ENCODE results near the gene ADNP.

The ADNP gene

GRCh38 chr20:50872560-50873425 lies 58.4 kb downstream of the ADNP start:
- DNase-seq (ENCODE audit: low read depth), result no peak

GRCh38 chr20:50870561-50871161 lies 60.6 kb downstream of the ADNP start:
- no peak for DNase-seq (ENCODE audit: low read depth)

GRCh38 chr20:50868509-50869495 lies 62.4 kb downstream of the ADNP start:
- DNase-seq (ENCODE audit: low read depth), result no peak

- DNase-seq (ENCODE audit: low read depth), result no peak
These were observed 63.4 kb downstream of the ADNP start for GRCh38 chr20:50867805-50868204.

- DNase-seq (ENCODE audit: low read depth), result no peak
These were observed 64.4 kb downstream of the ADNP start for GRCh38 chr20:50866831-50867230.

GRCh38 chr20:50866036-50866685 lies 65.1 kb downstream of the ADNP start:
- no peak for DNase-seq (ENCODE audit: low read depth)

GRCh38 chr20:50865591-50865990 lies 65.6 kb downstream of the ADNP start:
- no peak for DNase-seq (ENCODE audit: low read depth)

- no peak for DNase-seq (ENCODE audit: low read depth)
These were observed 66.1 kb downstream of the ADNP start for GRCh38 chr20:50865114-50865513.

- no peak for DNase-seq (ENCODE audit: low read depth)
These were observed 68.7 kb downstream of the ADNP start for GRCh38 chr20:50862546-50862945.

- DNase-seq (ENCODE audit: low read depth), result no peak
These were observed 70.2 kb downstream of the ADNP start for GRCh38 chr20:50861012-50861411.

GRCh38 chr20:50859161-50859560 lies 72.1 kb downstream of the ADNP start:
- no peak for DNase-seq (ENCODE audit: low read depth)

GRCh38 chr20:50858525-50858924 lies 72.7 kb downstream of the ADNP start:
- DNase-seq (ENCODE audit: low read depth), result no peak

GRCh38 chr20:50857348-50857747 lies 73.9 kb downstream of the ADNP start:
- DNase-seq (ENCODE audit: low read depth), result no peak

- DNase-seq (ENCODE audit: low read depth), result no peak
These were observed 74.7 kb downstream of the ADNP start for GRCh38 chr20:50856475-50857041.

GRCh38 chr20:50855498-50856474 lies 75.5 kb downstream of the ADNP start:
- DNase-seq (ENCODE audit: low read depth), result no peak

- DNase-seq (ENCODE audit: low read depth), result no peak
These were observed 76.6 kb downstream of the ADNP start for GRCh38 chr20:50854506-50855249.

GRCh38 chr20:50852085-50852484 lies 79.2 kb downstream of the ADNP start:
- no peak for DNase-seq (ENCODE audit: low read depth)

- no peak for DNase-seq (ENCODE audit: low read depth)
These were observed 80.4 kb downstream of the ADNP start for GRCh38 chr20:50850721-50851286.
